ENCODE data around the gene THAP4. TPM values are rescaled to one million over a fixed set of nuclear protein-coding genes. Genes with fewer than 3 reads are reported as not detected.
A peak's percentile ranks its signal among the peaks of the same experiment; 100 is the strongest.
"Not testable (repeated sequence)": the region's sequence is repeated elsewhere in the genome, so short reads cannot be mapped to it uniquely, and the experiment has no call there.

The THAP4 gene
- total RNA-seq, 1 donor from 2014 or later = 39.1 TPM

DNA sequence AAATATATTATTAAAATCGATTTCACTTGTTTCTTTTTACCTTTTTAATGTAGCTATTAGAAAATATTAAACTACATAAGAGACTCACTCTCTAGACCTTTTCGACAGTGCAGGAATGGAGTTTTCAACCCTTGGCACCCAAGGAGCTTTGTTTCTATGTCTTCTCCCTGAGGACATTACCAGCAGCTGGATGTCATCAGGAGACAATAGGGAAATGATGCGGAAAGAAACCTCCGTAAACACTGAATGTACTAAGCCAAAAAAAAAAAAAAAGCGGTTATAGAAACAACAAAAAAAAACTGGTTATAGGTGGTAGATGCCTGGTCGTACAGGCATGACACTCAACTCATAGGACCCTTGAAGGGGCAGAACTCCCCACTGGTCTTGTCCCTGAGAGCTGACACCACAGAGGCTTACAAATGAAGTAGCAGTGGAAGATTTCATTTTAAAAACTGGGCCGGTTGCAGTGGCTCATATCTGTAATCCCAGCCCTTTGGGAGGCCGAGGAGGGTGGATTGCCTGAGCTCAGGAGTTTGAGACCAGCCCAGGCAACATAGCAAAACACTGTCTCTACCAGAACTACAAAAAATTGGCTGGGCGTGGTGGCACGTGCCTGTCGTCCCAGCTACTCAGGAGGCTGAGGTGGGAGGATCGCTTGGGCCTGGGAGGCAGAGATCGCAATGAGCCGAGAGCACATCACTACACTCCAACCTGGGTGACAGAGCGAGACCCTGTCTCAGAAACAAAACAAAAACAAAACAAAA, 23.8 kb downstream of the THAP4 start:
- DNase-seq (ENCODE audit: low read depth in 2 of 2) = no peak

DNA sequence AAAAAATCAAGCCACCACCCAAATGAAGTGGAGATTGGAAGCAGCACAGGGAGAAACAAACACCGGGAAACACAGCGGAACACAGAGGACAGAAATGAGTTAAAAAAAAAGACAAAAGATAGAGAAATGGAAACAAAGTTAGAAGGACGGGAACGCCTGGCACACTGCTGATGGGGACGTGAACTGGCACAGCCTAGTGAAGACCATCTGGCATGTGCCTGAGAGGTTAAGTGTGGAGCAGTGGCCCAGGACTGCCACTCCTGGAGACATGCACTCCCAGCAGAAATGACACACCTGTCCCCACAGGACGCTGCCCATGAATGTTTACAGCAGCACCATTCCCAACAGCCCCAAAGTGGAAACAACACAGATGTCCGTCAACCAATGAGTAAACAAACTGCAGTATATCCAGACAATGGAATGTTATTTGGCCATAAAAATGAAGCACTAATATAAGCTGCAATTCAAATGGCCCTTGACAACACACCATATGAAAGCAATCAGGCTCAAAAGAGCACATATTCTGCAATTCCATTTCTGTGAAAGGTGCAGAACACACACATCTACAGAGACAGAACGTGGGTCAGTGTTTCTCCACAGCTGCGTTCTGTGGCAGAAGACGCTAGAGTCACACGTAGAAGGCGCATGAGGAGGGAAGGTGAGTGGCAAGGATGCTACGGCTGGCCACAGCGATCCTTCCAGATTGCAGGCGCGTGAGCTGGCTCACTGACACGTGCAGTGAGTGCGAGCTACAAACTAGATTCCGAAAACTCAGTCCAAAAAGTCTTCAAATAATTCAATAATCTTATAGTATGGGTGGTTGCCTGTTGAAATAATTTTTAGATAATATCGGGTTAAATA, 24.6 kb downstream of the THAP4 start:
- DNase-seq (ENCODE audit: low read depth in 2 of 2) = no peak

DNA sequence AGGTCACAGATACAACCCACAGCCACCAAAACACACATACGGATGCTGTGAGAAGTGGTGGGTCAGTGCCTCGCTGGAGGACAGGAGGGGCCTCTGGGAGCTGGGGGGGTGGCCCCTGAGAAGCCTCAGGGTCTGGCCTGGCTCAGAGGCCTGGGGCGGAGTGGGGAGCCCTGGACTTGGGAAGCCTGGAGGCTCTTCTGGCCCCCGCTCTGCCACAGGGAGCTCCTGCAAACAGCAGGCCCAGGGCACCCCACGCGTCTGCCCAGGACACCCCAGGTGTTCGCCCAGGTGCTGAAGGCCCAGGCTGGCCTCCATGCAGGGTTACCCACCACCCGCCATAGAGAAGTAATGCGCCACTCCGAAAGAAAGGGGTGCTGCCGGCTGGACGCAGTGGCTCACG, 25.9 kb downstream of the THAP4 start:
- no peak for DNase-seq (ENCODE audit: low read depth in 2 of 2)

DNA sequence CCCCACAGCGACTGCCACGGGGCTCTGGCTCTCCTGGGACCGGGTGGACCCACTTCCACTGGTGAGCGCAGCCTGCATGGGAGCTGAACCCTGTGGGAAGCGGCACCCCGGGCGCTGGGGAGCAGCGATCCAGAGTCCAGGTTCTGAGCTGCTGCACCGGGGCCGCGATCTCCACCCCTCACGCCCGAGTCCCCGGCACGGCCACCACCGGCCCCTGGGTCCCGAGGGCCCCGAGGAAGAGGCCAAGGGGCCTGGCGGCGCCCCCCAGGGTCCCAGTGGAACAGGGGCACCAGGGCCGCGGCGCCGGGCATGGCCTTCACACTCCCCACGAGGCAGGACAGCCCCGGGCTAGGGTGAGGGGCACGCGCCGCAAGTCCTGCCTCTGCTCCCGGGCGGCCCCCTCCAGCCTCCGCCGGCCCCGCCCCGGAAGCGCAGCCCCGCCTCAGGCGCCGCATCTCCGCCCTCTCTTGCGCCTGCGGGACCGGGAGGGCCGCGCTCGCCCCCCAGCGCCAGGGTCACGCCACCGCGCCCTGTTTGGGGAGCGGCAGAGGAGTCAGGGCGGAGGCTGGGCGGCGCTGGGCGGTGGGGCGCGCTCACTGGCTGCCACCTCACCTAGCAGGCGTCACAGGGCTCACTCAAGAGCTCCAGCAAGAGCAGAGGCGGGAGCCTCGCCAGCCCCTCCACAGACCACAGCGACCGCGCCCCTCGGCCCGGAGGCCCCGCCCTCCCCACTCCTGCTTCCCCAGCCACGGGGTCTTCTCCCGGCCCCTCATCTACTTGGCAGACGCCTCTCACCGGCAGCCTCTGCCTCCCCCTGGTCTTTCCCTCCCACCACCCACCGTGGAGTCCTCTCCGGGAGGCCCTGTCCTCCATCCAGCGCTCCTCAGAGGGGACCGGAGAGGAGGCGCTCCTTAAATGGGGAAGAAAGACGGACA, 26.8 kb downstream of the THAP4 start:
- DNase-seq (ENCODE audit: low read depth in 2 of 2) = peak; percentile 81 to 85

DNA sequence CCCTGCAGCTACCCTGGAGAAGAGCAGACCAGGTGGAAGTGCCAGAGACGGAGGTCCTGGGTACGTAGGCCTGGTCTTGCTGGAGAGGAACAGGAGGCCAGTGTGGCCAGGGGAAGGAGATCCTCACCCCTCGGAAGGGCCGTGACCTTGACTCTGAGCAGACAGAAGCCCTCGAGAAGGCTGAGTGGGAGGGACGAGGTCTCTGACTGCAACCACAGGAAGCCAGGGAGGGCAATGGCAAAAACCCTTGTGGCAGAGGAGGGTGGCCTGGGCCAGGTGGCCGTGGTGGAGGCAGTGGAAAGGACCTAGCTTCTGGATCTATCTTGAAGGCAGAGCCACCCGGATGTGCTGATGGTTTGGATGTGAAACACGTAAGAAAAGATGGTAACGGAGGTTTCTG, 28.1 kb downstream of the THAP4 start:
- DNase-seq (ENCODE audit: low read depth in 2 of 2) = no peak

DNA sequence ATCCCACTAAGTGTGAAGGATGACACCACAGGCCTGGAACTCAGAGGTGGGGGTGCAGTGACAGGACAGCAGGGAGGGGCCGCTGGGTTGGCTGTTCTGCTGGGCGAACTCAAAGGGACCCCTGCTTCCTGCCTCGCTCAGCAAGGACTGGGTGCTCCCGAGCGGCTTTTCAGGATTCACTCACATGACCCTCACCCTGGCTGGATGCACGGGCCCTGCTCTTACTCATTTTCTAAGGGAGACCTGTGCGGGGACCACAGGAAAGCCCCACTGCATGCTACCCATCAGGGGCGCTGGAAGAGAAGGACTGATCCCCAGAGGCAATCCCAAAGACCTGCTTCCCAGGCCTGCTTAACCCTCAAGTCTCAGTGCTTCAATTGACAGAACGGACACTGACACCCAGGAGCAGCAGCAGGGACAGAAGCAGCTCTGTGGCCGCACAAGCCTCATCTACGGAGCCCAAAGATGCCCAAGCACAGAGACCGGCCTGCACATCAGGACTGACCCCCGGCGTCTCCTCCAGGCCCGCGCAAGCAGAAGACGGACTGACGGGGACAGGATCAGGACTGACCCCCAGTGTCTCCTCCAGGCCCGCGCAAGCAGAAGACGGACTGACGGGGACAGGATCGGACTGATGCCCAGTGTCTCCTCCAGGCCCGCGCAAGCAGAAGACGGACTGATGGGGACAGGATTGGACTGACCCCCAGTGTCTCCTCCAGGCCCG, 29.6 kb downstream of the THAP4 start:
- no peak for DNase-seq (ENCODE audit: low read depth in 2 of 2)

DNA sequence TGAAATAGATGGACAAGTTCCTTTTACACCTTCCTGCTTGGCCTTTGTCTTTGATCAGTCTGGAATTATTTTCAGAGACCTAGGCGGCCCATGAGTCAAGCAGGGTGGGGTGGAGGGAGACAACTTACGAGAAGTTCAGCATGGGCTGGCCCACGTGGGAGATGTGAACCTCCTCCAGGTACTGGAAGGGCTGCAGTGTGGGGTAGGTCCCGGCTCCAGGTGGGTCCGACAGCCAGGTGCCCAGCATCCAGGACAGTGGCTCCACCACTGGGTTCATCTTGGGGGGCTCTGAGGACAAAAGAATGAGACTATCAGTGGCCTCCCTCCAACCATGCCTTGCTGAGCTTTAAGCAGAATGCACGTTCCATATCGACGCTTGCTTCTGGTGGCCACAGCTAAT, 30.8 kb downstream of the THAP4 start:
- DNase-seq (ENCODE audit: low read depth in 2 of 2) = no peak

DNA sequence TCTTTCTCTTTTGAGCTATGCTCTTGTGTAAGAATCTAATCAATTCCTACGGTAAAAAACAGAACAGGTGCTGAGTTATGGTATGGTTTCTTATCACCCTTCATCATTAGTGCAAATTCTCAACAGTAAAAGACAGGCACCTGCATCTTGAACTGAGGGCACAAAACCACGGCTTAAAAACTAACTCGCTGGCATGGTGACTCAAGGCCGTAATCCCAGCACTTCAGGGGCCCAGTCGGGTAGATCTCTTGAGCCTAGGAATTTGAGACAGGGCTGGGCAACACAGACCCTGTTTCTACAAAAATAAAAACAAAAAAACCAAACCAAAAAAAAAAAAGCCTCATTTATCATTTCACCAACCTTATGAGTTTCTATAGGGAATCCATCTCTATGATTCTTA, 33.3 kb downstream of the THAP4 start:
- DNase-seq (ENCODE audit: low read depth in 2 of 2) = no peak

DNA sequence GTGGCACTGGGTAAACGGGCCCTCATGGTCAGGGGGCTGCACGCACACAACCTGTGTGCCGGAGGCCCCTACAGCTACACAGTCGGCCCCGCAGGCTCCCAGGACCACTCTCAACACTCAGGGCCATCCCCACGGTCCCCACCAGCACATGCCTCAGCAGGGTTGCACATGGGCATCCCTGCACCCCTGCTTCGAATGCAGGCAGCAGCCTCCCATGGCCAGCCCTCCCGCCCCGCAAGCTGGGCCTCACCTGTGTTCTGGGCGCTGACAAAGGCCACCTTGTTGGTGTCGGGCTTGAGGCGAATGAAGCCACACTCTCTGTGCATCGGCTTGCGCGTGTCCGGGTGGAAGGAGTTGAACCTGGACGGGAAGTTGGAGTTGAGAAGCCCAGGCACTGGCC, 34.2 kb downstream of the THAP4 start:
- DNase-seq (ENCODE audit: low read depth in 2 of 2) = no peak

DNA sequence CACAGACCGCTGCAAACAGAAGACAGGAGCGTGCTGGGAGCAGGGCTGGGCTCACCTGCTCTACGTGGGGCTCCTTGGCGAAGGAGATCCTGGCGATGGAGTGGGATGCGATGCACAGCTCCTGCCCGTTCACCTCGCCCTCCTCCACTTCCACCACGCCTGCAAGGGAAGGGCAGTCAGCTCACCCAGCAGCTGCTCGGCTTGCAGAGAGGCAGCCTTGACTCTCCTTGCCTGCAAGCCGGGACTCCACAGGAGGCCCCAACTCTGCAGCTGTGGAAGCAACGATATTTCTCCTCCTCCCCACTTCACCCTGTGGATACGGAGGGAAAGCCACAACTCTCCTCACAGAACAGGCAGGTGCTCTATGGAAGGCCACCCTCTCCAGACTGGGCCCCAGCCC, 35.1 kb downstream of the THAP4 start:
- DNase-seq (ENCODE audit: low read depth in 2 of 2) = no peak

DNA sequence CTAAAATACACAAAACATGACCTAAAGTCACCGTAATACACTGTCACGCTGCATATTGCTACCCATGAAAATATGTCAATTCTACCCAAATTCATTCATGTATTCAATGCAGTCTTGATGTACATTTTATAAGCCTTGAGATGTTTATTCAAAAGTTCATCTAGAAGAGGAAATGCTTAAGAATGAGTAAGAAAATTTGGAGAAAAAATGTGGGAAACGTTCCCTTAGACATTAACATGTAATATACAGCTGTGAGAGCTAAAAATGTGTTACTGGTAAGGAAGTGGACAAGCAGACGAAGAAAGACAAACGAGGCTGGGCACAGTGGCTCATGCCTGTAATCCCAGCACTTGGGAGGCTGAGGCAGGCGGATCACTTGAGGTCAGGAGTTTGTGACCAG, 37.3 kb downstream of the THAP4 start:
- peak in 1 of 2 donors; percentile 57 for DNase-seq (ENCODE audit: low read depth in 2 of 2)

DNA sequence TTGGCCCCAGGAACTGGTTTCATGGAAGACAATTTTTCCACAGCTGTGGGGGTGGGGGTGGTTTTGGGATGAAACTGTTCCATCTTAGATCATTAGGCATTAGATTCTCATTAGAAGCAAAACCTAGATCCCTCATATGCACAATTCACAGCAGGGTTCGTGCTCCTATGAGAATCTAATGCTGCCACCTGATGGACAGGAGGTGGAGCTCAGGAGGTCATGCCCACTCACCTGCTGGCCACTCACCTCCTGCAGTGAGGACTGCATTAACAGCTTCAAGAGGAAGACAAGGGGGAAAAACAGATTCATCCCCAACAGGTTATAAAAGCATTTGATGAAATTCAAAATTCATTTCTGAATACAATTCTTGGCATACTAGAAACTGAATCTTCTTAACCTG, 38.5 kb downstream of the THAP4 start:
- peak; percentile 24 to 44 for DNase-seq (ENCODE audit: low read depth in 2 of 2)

DNA sequence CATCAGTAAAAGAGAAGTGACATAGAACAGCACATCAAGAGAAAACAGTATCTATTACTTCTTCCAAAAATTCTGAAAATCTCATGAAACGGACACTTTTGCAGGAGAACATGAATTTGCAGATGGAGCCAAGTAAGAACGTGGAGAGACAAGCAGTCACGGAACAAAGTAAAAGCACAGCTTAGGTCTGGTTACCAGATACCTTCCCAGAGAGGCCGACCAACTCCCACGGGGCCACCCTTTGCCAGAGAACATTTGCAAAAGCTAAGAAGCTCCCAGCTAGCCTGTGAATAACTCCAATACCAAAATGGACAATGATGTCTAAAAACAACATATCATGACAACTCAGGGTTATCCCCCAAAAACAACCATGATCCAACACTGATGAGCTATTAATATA, 38.9 kb downstream of the THAP4 start:
- DNase-seq (ENCODE audit: low read depth in 2 of 2) = no peak

DNA sequence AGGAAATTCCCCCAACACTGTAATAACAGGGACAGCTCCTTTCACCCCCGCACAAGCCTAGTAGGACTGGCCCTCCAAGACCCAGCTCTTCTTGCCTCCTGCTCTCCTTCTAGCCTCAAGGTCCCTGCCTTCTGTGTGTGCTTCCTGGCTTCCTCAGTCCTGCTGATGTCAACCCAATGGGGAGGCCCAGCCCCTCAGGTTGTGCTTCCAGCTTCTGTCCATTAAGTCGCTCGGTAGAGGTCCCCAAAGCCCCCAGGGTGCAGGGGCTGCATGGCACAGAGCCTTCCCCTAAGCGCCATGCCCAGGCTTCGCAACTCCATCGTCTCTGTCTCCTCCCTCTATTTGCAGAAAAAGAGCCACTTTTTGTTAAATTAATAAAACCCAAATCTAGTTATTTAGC, 39.4 kb downstream of the THAP4 start:
- no peak for DNase-seq (ENCODE audit: low read depth in 2 of 2)

DNA sequence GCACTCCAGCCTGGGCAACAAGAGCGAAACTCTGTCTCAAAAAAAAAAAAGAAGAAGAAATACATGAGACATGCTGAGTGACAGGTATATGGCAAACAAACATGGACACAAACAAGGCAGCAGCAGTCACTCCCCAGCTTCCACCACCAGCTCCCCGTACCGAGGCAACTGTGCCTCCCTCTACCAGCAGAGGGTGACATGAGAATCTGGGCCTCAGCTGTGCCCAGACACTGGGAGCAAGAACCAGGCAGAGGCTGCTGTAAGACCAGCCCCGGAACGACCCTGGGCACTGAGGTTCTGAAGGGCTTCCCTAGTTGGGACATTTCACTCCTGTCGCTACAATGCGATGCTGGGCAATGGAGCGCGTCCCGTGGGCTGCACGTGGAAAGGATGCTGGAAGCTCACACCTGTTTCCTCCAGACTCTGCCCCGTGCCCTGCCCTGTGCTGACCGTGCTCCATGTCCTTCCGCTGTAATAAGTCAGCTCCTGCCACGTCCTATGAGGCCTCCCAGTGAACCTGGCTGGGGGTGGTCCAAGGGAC, 41.3 kb downstream of the THAP4 start:
- peak in 1 of 2 donors; percentile 37 for DNase-seq (ENCODE audit: low read depth in 2 of 2)

DNA sequence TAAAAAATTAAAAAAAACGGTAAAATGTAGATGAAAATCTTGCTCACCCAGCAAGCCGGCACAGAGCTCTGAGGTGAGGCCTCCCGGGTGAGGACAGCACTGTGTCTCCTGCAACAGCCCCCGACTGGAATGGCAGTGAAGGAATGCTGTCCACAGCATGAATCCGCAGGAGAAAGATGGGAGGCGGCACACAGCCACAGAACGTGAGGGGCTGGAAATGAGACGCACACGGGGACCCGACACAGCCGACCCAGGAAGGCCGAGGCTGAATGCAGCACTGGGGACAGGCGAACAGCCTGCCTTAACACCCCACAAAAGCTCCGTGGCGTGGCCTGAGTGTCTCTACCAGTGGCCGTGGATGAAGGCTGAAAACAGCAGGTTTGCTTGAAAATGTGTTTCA, 43.7 kb downstream of the THAP4 start:
- DNase-seq (ENCODE audit: low read depth in 2 of 2) = no peak

DNA sequence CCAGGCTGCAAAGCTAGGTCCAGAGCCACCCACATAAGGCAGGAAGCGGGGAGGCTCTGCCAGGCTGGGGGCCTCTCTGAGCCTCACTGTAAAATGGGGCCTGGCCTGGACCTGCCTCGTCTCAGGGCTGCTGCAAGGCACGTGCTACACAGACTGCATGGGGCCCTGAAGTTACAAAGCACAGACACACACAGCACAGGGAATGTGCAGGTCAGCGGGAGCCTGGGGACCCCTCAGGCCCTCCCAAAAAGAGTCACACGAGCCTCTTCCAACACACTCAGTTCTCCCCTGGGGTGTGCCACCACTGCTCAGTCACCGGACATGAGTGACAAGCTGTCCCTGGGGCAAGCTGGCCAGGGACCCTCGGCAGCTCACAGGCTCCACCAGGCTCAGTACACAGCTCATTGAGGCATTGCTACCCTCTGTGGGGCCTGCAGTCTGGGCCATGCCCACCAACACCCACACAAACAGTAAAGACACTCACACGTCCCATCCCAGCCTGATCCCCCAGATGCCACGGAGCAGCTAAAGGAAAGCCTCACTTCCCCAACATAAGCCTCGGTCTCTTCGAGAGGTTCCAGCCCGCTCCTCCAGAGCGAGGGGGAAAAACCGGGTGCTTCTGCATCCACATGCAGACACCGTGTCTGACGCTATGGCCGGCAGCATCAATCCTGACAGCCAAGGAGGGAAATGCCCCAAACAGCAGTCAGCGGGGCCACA, 44.7 kb downstream of the THAP4 start:
- no peak for DNase-seq (ENCODE audit: low read depth in 2 of 2)

DNA sequence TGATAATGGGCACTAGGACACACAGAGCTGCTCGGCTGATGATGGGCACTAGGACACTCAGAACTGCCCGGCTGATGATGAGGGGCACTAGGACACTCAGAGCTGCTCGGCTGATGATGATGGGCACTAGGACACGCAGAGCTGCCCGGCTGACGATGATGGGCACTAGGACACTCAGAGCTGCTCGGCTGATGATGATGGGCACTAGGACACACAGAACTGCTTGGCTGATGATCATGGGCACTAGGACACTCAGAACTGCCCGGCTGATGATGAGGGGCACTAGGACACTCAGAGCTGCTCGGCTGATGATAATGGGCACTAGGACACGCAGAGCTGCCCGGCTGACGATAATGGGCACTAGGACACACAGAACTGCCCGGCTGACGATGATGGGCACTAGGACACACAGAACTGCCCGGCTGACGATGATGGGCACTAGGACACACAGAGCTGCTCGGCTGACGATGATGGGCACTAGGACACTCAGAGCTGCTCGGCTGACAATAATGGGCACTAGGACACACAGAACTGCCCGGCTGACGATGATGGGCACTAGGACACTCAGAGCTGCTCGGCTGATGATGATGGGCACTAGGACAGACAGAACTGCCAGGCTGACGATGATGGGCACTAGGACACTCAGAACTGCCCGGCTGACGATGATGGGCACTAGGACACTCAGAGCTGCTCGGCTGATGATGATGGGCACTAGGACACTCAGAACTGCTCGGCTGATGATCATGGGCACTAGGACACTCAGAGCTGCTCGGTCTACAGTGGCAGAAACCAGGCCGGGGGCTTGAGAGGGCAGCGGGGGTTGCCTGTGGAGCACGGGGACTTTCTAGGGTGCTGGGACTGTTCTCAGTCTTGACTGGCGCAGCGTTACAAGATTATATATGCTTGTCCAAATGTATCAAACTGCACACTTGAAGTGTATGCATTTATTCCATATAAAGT, 46.2 kb downstream of the THAP4 start:
- not testable (repeated sequence) for DNase-seq (ENCODE audit: low read depth in 2 of 2)

DNA sequence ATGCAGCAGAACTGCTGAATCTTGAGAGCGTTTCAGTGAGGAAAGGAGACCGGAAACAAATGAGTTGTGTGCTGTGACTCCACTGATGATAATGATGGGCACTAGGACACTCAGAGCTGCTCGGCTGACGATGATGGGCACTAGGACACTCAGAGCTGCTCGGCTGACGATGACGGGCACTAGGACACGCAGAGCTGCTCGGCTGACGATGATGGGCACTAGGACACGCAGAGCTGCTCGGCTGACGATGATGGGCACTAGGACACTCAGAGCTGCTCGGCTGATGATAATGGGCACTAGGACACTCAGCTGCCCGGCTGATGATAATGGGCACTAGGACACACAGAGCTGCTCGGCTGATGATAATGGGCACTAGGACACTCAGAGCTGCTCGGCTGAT, 47.1 kb downstream of the THAP4 start:
- DNase-seq (ENCODE audit: low read depth in 2 of 2) = not testable (repeated sequence)

All from lung microvascular endothelial cell (primary cell).